Adrenal gland (tissue), 5 donors: Measurements from ENCODE around the gene RPS6KB1.

Experiments used
- POLR2A ChIP-seq, 2 donors: fragments of 450-650 bp; IDR thresholded peaks; one replicate each; pipeline ENCODE4 v1.6.1; 2017; ENCODE audit warnings: antibody characterized with exemption in 2 of 2, mild to moderate bottlenecking in 2 of 2, moderate library complexity in 1 of 2
- TF ChIP-seq, protein P1 (sequence below), 6 experiments: fragments of 450-650 bp in 4 of 6; fragments of 200-600 bp in 2 of 6; sonication (generic) in 1 of 6; IDR thresholded peaks; 1 replicate in 5 of 6; 2 replicates in 1 of 6; pipeline versions ENCODE4 v1.5.1 to v1.8.0; 2016 to 2021; ENCODE audit warnings: antibody characterized with exemption in 6 of 6, mild to moderate bottlenecking in 2 of 6, moderate library complexity in 1 of 6
- donor health status: DM: no; HTN: no; CAD: no.

DNA sequence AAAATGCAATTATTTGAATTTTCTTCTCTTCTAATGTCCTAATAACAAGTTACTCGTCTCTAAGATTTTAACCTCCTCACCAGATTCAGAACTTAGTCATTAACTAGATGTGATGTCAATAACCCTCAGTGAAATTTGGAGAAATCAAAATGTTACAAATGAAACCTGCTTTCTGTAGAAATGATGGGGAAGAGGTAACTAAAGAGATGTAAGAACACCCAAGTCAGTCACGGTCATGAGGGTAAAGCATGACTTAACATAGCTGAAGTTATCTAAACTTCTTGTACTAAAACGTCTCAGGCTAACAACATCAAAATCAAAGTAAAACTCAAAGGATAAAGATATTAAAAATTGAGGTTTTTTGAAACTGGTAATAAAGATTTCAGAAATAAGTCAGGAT lies 61.9 kb downstream of the RPS6KB1 start:
- TF ChIP-seq, protein P1, sequence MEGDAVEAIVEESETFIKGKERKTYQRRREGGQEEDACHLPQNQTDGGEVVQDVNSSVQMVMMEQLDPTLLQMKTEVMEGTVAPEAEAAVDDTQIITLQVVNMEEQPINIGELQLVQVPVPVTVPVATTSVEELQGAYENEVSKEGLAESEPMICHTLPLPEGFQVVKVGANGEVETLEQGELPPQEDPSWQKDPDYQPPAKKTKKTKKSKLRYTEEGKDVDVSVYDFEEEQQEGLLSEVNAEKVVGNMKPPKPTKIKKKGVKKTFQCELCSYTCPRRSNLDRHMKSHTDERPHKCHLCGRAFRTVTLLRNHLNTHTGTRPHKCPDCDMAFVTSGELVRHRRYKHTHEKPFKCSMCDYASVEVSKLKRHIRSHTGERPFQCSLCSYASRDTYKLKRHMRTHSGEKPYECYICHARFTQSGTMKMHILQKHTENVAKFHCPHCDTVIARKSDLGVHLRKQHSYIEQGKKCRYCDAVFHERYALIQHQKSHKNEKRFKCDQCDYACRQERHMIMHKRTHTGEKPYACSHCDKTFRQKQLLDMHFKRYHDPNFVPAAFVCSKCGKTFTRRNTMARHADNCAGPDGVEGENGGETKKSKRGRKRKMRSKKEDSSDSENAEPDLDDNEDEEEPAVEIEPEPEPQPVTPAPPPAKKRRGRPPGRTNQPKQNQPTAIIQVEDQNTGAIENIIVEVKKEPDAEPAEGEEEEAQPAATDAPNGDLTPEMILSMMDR (IDR thresholded peaks at IDR 0.05) = no peak
- TF ChIP-seq POLR2A (IDR thresholded peaks at IDR 0.05) = no peak
